H1 (cell line): ENCODE data around the gene SULT6B1. TPM values are rescaled to one million over a fixed set of nuclear protein-coding genes. Genes with fewer than 3 reads are reported as not detected.

Experiments used
- GABPA ChIP-seq: IDR thresholded peaks from 2 replicates; pipeline ENCODE4 v1.6.1; 2011; ENCODE audit warnings: mild to moderate bottlenecking, low read length, moderate library complexity, borderline replicate concordance; ENCODE audit not compliant: insufficient read depth
- KDM5A ChIP-seq: fragments of 200-600 bp; IDR thresholded peaks from 2 replicates; pipeline ENCODE4 v1.7.1; 2012; ENCODE audit warnings: mild to moderate bottlenecking, low read length, inconsistent platforms, mixed read lengths
- RXRA ChIP-seq: IDR thresholded peaks from 2 replicates; pipeline ENCODE4 v1.6.1; 2011; ENCODE audit warnings: low read depth, mild to moderate bottlenecking, low read length, moderate library complexity; ENCODE audit not compliant: insufficient read depth
- polyA plus RNA-seq, 7 experiments: library from polyadenylated mRNA; depleted of rRNA in 3 of 7; stranded (reverse) in 5 of 7; unstranded in 2 of 7; fragments of >200 nt in 5 of 7; fragments of 200-250 nt in 2 of 7; gene quantifications; 1 replicate in 5 of 7; 2 replicates in 1 of 7; 4 replicates in 1 of 7; pipeline versions ENCODE4 v1.2.1 to v1.2.3, GENCODE V29; 2011 to 2013; ENCODE audit warnings: missing spikeins in 2 of 7, mixed read lengths in 2 of 7
- total RNA-seq: library from RNA; stranded (reverse); fragmentation: NEBNext Ultra II Directional; extraction: Animal tissue kit (Norgen Biotek cat#: 25700); gene quantifications from 2 replicates; pipeline ENCODE4 v1.2.1, GENCODE V29; 2021

Gene SULT6B1
- total and polyA plus RNA-seq, 2 of the 8 experiments (the other 6 are each of a cell fraction or from before 2014, with no cell fraction given), result not detected

- TF ChIP-seq KDM5A, result no peak
- TF ChIP-seq GABPA, result no peak
- no peak for TF ChIP-seq RXRA
- TF ChIP-seq, all 59 proteins: peak for 0
Measured at GRCh38 chr2:37198681-37199065, 10.2 kb upstream of the SULT6B1 start (continued).
